Caco-2 (cell line): ENCODE results near the gene GPER1. TPM values are rescaled to one million over a fixed set of nuclear protein-coding genes. Genes with fewer than 3 reads are reported as not detected.

ENCODE experiments used
- BruUV-seq: library from RNA; stranded (reverse); fragments of 400-500 nt; replicated peaks from 2 replicates; lab custom pipeline; 2021; lab: Mats Ljungman, UMichigan
- CTCF ChIA-PET: fragments of 300-600 bp; sonication (Branson Sonifier 250); formaldehyde crosslinking; loops from one replicate; lab custom pipeline; 2022; ENCODE audit warnings: antibody characterized with exemption; lab: Charles Lee
- POLR2A ChIA-PET: fragments of 300-600 bp; sonication (Branson Sonifier 250); formaldehyde crosslinking; loops from one replicate; lab custom pipeline; 2022; ENCODE audit warnings: antibody characterized with exemption; lab: Charles Lee
- DNase-seq, 2 experiments: peaks; one replicate each; pipeline versions ENCODE4 v3.0.0 to v3.0.0-alpha.2; 2020 to 2022
- H3K27me3 ChIP-seq: replicated peaks from 2 replicates; pipeline ENCODE4 v1.6.0; 2011; ENCODE audit warnings: low read length; ENCODE audit not compliant: control insufficient read depth, insufficient read depth
- H3K36me3 ChIP-seq: 2 replicates; pipeline ENCODE4 v1.5.1; 2011; ENCODE audit warnings: low read length; ENCODE audit not compliant: control insufficient read depth, insufficient read depth
- H3K4me1 ChIP-seq: fragments of 250-450 bp; sonication (Bioruptor Pico); 2 replicates; pipeline ENCODE4 v1.5.1; 2020; ENCODE audit warnings: mild to moderate bottlenecking
- H3K4me3 ChIP-seq: 2 replicates; pipeline ENCODE4 v1.5.1; 2011; ENCODE audit warnings: low read depth, mild to moderate bottlenecking, control low read depth, low read length
- H3K9me3 ChIP-seq: fragments of 250-450 bp; sonication (Bioruptor Pico); 2 replicates; pipeline ENCODE4 v1.5.1; 2020; ENCODE audit warnings: mild to moderate bottlenecking, moderate library complexity
- H3K27ac Mint-ChIP-seq: one replicate; pipeline ENCODE4 v1.8.0; 2022; ENCODE audit warnings: mixed read lengths; ENCODE audit not compliant: unreplicated experiment
- H3K27me3 Mint-ChIP-seq: one replicate; pipeline ENCODE4 v1.8.0; 2022; ENCODE audit warnings: mixed read lengths; ENCODE audit not compliant: insufficient read depth, unreplicated experiment
- H3K36me3 Mint-ChIP-seq: one replicate; pipeline ENCODE4 v1.8.0; 2022; ENCODE audit warnings: mild to moderate bottlenecking, mixed read lengths; ENCODE audit not compliant: insufficient read depth, unreplicated experiment
- H3K4me1 Mint-ChIP-seq: one replicate; pipeline ENCODE4 v1.8.0; 2022; ENCODE audit warnings: low read depth, mixed read lengths; ENCODE audit not compliant: unreplicated experiment
- H3K4me3 Mint-ChIP-seq: one replicate; pipeline ENCODE4 v1.8.0; 2022; ENCODE audit warnings: mild to moderate bottlenecking, moderate library complexity, mixed read lengths; ENCODE audit not compliant: unreplicated experiment
- H3K9me3 Mint-ChIP-seq: one replicate; pipeline ENCODE4 v1.8.0; 2022; ENCODE audit warnings: mixed read lengths; ENCODE audit not compliant: unreplicated experiment
- intact Hi-C: fragments of 100-400 bp; cut with micrococcal nuclease; formaldehyde crosslinking; loops from one replicate; pipeline ENCODE4 v1.10.0; 2022; ENCODE audit not compliant: unreplicated experiment
- total RNA-seq: library from RNA; stranded (reverse); gene quantifications from 2 replicates; pipeline ENCODE4 v1.2.3, GENCODE V29; 2022
- TF ChIP-seq, protein P1 (sequence below), 2 experiments: fragments of 200-600 bp in 1 of 2; IDR thresholded peaks; 1 replicate in 1 of 2; 2 replicates in 1 of 2; pipeline versions ENCODE4 v1.5.1 to v1.8.0; 2011 to 2022; ENCODE audit warnings: antibody characterized with exemption in 1 of 2, control low read depth in 1 of 2, inconsistent platforms in 1 of 2, low read depth in 1 of 2, low read length in 1 of 2, mild to moderate bottlenecking in 1 of 2, moderate library complexity in 1 of 2; ENCODE audit not compliant: insufficient read depth in 1 of 2, severe bottlenecking in 1 of 2, unreplicated experiment in 1 of 2

Gene GPER1
- total RNA-seq, 1 experiment from 2014 or later: 0.25 TPM

GRCh38 chr7:1054861-1055450 is 33.0 kb upstream of the GPER1 start:
- no peaks in the 10 kb centered on the region for H3K4me1 Mint-ChIP-seq
- TF ChIP-seq, protein P1, sequence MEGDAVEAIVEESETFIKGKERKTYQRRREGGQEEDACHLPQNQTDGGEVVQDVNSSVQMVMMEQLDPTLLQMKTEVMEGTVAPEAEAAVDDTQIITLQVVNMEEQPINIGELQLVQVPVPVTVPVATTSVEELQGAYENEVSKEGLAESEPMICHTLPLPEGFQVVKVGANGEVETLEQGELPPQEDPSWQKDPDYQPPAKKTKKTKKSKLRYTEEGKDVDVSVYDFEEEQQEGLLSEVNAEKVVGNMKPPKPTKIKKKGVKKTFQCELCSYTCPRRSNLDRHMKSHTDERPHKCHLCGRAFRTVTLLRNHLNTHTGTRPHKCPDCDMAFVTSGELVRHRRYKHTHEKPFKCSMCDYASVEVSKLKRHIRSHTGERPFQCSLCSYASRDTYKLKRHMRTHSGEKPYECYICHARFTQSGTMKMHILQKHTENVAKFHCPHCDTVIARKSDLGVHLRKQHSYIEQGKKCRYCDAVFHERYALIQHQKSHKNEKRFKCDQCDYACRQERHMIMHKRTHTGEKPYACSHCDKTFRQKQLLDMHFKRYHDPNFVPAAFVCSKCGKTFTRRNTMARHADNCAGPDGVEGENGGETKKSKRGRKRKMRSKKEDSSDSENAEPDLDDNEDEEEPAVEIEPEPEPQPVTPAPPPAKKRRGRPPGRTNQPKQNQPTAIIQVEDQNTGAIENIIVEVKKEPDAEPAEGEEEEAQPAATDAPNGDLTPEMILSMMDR (IDR thresholded peaks at IDR 0.05; ENCODE audit: insufficient read depth in 1 of 2, low read depth in 1 of 2, low read length in 1 of 2, severe bottlenecking in 1 of 2, unreplicated experiment in 1 of 2): no peak
- H3K4me3 Mint-ChIP-seq: no peak overlapping the region
- Histone ChIP-seq H3K36me3 (no peaks in the 10 kb centered on the region; the same call in 1 of the 2 replicates), H3K27me3 (no peaks in the 10 kb centered on the region), H3K9me3 (peaks cover 5% of the 10 kb centered on the region; the same call in 1 of the 2 replicates), H3K4me3 (no peak overlapping the region), H3K4me1 (no peaks in the 10 kb centered on the region)
- ChIA-PET POLR2A (no interaction called here), CTCF (no interaction called here)
- no peaks in the 10 kb centered on the region for H3K27me3 Mint-ChIP-seq
- no TSS peak for BruUV-seq
- no peaks in the 10 kb centered on the region for H3K9me3 Mint-ChIP-seq
- H3K27ac Mint-ChIP-seq: no peak overlapping the region
- intact Hi-C loops: no loop called here
- no peak for DNase-seq
- H3K36me3 Mint-ChIP-seq: peaks cover 13% of the 10 kb centered on the region

DNA sequence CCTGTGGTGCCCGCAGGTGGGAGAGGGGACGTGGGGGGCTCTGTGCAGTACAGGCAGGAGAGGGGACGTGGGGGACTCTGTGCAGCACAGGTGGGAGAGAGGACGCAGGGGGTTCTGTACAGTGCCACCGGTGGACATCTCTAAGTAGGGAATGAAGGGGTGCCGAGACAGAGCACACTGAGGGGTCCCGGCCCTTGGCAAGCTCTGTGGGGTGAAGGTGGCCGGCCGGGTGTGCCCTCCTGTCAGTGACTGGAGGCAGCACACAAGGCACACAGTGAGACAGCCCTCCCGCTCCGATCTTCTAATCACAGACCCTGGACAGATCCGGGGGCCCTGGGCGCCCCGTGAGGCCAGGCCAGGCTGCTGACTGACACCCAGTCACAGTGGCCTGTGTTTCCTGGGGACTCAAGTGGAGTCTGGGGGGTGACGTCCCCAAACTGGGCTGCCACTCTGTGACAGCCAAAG is 32.4 kb upstream of the GPER1 start:
- H3K36me3 Mint-ChIP-seq: peaks cover 13% of the 10 kb centered on the region
- no peaks in the 10 kb centered on the region for H3K27me3 ChIP-seq
- H3K4me3 ChIP-seq: no peak overlapping the region
- no peak overlapping the region for H3K27ac Mint-ChIP-seq
- intact Hi-C loops: no loop called here
- no TSS peak for BruUV-seq
- H3K36me3 ChIP-seq: no peaks in the 10 kb centered on the region; the same call in 1 of the 2 replicates
- no peak overlapping the region for H3K4me3 Mint-ChIP-seq
- H3K9me3 Mint-ChIP-seq: no peaks in the 10 kb centered on the region
- POLR2A ChIA-PET: no interaction called here
- CTCF ChIA-PET: no interaction called here
- TF ChIP-seq, protein P1 (IDR thresholded peaks at IDR 0.05; ENCODE audit: insufficient read depth in 1 of 2, low read depth in 1 of 2, low read length in 1 of 2, severe bottlenecking in 1 of 2, unreplicated experiment in 1 of 2): no peak
- no peaks in the 10 kb centered on the region for H3K4me1 ChIP-seq
- no peak for DNase-seq
- no peaks in the 10 kb centered on the region for H3K27me3 Mint-ChIP-seq
- peaks cover 5% of the 10 kb centered on the region; the same call in 1 of the 2 replicates for H3K9me3 ChIP-seq
- H3K4me1 Mint-ChIP-seq: no peaks in the 10 kb centered on the region

DNA sequence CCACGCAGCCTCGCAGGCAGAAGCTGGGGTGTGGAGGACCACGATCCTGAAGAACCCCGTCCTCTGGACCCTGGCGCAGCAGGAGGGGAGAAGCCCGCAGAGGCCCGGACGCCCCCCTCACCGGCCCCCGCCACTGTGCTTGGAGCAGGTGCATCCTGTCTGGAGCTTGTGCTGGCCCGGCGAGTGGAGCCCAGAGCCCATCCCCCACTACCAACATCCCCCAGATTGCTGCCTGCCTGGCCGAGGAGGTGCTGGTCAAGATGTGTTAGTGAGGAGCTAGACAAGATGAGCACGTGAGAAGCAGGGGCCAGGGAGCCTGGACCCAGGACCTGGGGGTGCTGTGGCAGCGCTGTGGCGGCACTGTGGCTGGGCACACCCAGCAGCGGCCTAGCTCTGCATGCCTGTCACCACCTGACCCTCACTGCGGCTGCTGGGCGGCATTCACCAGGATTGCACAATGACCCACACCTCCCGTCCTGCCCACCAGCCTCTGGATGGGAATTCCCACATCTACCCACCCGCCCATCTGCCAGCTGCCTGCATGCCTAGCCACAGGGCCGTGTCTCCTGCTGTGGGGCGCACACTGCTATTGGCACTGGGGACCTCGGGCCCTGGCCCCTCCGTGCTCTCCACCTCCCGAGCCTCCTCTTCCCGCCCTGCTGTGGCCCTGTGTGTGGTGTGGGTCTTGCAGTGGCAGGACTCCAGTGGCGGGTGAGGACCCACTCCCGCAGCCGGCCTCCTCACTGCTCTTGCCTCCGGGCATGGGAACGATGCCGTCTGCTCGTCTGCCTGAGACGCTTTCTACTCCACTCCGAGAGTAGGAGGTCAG is 31.7 kb upstream of the GPER1 start:
- Mint-ChIP-seq H3K4me3 (no peak overlapping the region), H3K27ac (no peak overlapping the region), H3K4me1 (no peaks in the 10 kb centered on the region), H3K9me3 (no peaks in the 10 kb centered on the region), H3K27me3 (no peaks in the 10 kb centered on the region), H3K36me3 (peaks cover 13% of the 10 kb centered on the region)
- TF ChIP-seq, protein P1 (IDR thresholded peaks at IDR 0.05; ENCODE audit: insufficient read depth in 1 of 2, low read depth in 1 of 2, low read length in 1 of 2, severe bottlenecking in 1 of 2, unreplicated experiment in 1 of 2): no peak
- ChIA-PET POLR2A (no interaction called here), CTCF (no interaction called here)
- Histone ChIP-seq H3K36me3 (no peaks in the 10 kb centered on the region; the same call in 1 of the 2 replicates), H3K4me1 (no peaks in the 10 kb centered on the region), H3K27me3 (no peaks in the 10 kb centered on the region), H3K4me3 (no peak overlapping the region), H3K9me3 (peaks cover 5% of the 10 kb centered on the region; the same call in 1 of the 2 replicates)
- intact Hi-C loops: no loop called here
- DNase-seq: no peak
- no TSS peak for BruUV-seq
